Activated CD8-positive, alpha-beta memory T cell treated with anti-CD3 and anti-CD28 coated beads, Interleukin-2, amount 50 U/mL, for 1 hour (primary cell): ENCODE data around the gene MST1.
"Not testable (repeated sequence)": the region's sequence is repeated elsewhere in the genome, so short reads cannot be mapped to it uniquely, and the experiment has no call there.

ENCODE experiments used
- DNase-seq: peaks from one replicate; pipeline ENCODE4 v3.0.0-alpha.2; 2020; ENCODE audit errors: extremely low read depth

The MST1 gene

DNA sequence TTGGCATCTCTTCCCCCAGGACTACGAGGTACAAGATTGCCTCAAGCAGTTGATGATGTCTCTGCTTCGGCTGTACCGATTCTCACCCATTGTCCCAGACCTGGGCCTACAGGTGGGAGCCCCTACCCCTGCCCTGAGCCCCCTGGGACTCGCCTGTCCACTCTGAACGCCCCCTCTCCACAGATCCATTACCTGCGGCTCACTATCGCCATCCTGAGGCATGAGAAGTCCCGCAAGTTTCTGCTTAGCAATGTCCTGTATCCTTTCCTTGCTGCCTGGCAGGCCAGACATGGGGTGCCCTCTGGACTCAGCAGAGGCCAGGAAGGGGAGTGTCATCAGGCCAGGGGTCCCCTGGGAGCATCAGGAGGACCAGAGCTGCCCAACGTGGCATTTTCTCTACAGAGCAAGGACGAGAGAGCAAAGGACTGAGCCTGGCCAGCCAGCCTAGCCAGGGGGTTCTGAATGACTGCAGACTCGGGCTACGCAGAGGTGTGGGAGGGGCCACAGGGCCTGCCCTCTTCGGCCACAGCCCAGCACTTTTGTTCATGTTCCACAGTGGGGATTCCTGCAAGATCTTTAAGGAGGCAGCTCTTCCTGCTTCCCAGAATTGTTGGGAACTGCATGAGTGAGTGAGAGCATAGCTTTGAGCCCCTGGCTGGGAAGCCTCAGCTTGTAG is 11.3 kb upstream of the MST1 start:
- no peak for DNase-seq

DNA sequence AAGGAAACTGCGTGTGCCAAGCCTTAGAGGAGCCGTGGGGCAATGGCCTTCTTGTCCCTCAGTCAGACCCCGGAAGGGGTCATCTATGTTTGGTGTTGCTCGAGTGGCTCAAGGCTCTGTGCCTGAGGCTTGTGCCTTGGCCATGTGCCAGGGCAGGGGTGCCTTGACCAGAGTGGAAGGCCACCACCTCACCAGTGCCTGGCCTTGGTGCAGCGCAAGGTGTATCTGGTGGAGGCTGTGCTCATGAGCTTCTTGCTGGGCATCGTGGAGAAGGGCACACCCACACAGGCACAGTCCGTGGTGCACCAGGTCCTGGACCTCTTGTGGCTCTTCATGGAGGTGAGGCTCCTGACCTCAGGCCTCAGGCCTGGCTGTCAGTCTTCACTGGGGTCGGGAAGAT is 10.7 kb upstream of the MST1 start:
- DNase-seq = no peak

DNA sequence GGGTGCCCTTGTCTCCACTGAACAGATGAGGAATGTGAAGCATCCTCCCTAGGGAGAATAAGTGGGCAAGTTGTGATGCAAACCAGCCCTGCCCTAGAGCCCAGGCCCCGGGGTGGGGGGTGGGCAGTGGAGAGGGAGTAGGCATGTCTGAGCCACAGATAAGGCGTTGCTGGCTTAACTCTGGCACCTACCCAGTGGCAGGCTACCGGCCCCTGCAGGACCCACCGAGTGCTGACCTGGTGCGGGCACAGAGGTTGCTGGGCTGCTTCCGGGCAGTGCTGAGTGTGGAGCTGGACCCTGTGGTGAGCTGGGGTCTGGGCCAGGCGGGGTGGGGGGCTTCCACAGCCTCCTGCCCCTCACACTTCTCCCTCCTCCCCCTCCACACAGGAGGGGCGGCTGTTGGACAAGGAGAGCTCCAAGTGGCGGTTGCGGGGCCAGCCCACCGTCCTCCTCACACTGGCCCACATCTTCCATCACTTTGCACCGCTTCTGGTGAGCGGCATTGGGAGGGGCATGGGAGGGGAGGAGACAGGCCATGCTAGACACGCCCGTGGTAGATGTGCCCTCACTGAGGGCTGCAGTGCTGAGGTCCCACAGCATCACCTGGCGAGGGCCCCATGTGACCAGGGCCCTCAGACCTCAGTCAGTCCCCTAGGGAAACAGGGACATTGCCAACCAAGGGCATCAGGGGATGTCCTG is 10.2 kb upstream of the MST1 start:
- no peak for DNase-seq

DNA sequence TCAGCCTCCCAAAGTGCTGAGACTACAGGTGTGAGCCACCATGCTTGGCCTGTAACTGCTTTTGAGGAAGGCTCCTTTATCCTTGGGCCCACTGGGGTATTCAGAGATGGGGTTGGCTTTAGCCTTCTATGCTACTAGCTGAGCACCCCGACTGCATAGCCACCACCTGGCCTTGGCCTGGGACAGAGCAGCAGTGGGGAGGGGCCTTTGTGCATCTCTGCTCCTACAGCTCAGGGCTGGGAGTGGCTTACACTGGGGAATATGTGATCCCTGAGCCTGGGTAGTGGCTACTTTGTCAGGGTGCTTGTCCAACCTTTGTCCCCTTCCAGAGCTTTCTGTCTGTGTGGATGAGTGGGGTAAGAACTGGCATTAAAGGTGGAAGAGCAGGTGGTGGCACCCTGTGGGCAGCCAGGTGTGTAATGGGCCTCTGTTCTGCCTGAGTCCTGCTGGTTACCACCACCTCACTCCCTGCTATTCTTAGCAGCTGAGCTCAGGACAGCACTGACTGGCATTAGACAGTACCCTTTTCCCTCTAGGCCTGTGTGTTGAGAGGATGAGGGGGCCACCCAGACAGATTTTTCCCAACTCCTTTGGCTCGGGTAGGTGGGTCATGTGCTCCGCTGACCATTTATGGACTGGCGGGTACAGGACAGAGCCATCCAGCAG is 6.2 kb upstream of the MST1 start:
- DNase-seq = not testable (repeated sequence)

DNA sequence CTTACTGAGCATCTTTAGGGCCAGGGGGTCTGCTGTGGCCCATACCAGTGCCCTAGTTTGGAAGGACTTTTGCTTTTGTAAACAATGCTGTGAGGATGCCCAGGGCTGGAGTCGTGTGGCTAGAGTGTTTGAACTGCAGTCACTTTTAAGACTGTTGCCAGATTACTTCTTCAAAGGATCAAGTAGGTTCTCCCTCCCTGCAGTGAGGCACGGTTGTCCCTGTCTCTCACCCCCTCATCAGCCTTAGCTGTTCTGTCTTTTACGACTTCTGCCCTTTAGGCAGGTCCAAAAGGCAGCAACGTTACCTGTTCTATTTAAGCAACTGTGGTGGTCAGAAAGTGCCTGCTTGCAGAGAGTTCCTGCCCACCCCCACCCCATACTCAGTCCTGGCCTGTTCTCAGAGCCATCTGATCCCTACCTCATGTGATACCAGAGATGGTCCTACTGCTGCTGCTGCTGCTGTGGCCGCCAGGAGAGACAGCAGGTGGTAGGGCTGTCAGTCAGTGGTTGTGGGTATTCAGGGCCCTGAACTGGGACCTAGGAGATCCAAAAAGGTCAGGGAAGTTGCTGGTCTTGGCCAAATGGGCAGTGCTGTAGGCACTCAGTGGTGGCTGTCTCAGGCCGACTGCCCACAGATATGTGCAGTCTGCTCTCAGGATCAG is 5.3 kb upstream of the MST1 start:
- DNase-seq = not testable (repeated sequence)

DNA sequence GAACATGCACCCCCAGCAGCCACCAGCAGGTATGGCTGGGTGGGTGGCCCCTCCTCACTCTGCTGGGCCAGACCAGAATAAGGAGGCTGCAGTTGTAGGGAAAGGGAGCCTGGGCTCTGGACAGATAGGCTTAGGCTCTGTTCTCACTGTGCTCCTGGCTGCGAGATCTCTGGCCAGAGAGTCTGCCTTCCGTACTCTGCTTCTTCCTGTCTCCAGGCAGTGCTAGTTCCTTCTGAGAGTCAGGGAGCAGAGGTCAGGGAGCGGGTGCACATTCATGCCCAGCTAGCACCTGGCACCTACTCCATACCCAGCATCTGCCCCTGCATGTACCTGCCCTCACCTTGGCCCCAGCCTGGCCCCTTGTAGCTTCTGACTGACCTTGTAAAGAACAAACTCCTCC is 2.2 kb upstream of the MST1 start:
- DNase-seq = not testable (repeated sequence)

DNA sequence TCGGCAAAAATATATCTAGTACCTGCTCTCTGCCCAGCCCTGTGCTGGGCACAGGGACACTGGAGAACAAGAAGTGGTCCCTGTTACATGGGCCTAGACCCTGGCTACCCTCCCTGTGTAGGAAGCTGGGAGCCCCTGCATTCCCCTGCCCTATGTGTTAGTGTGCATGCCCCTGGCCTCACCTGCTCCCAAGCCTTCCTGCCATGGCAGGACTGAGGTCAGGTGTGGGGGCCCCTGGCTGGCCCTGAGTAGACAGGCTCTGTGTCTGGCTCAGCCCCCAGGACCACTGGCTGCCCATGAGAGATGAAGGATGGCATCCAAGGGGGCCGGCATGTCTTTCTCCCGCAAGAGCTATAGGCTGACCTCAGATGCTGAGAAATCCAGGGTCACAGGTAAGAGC is 1.6 kb upstream of the MST1 start:
- DNase-seq = not testable (repeated sequence)

DNA sequence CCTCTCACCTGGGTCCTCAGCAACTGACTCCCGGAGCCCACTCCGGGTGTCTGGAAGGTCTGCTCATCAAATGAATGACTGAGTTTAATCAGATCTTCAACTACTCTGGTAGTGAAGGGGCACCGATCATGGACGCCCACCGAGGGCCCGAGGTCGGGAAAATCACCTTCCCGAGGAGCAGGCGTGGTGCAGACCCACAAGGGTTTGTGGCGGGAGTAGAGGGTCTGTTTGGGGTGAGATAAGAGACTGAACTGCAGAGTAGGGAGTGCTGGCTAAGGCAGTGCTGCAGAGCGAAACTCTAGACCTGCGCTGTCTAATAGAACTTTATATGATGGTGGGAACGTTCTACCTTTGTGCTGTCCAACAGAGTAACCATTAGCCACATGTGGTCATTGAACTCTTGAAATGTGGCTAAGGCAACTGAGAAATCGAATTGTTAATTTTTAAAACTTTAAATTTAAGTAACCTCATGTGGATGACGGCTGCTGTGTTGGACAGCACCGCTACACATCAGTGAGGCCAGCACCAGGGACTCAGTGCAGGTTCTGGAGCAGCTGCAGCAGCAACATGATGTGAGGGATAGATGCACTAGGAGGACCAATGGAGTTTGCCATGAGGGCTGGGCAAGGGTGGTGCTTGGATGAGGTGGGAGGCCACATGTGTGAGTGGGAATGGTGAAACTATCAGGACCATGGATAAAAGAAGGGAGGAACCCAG is 792 bp upstream of the MST1 start:
- DNase-seq = not testable (repeated sequence)

DNA sequence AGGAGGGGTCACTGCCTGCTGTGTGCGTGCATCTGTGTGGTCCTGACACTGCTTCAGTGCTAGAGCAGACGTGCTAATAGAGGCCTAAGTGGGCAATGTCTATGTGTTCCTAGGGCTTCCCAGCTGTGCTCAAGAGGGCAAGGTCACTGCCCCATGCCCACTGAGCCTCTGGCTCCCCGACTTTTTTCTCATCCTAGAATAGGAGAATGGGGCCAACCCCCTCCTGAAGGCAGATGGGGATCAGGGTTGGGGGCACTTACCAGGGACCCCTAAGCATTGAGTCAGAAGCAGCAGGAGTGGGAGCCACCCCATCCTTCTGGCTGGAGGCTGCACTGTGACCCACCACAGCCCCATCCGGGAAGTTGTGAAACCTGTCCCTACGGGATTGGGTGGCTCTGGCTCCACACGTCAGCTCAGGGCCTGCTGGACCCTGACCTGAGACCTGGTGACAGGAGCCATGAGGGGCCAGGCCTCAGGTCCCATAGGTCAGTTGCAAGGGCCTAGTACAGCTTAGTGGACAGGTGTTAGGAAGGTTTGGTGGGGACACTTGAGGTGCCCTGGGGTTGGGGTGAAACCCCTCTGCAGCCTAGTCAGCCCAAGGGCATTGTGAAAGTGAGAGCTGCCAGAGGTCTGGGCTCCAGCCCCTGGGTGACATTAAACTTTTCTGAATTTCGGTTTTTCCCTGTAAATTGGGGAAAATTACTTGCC is 782 bp downstream of the MST1 start:
- DNase-seq = not testable (repeated sequence)

DNA sequence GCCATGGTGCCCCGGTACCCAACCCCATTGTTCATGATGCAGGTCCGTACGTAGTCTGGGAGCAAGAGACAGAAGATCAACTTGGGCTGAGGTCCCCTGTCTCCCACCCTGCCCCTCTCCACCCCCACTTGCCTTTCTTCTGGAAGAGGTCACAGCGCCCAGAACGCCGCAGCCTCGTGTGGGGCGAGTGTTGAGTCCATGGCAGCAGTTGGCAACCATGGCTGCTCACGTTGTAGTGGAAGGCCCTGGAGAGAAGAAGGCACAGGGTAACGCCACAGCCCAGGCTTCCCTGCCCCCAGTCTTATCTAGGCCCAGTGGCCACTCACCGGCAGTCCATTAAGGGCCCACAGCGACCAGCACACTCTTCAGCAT is 1.9 kb downstream of the MST1 start:
- DNase-seq = not testable (repeated sequence)

DNA sequence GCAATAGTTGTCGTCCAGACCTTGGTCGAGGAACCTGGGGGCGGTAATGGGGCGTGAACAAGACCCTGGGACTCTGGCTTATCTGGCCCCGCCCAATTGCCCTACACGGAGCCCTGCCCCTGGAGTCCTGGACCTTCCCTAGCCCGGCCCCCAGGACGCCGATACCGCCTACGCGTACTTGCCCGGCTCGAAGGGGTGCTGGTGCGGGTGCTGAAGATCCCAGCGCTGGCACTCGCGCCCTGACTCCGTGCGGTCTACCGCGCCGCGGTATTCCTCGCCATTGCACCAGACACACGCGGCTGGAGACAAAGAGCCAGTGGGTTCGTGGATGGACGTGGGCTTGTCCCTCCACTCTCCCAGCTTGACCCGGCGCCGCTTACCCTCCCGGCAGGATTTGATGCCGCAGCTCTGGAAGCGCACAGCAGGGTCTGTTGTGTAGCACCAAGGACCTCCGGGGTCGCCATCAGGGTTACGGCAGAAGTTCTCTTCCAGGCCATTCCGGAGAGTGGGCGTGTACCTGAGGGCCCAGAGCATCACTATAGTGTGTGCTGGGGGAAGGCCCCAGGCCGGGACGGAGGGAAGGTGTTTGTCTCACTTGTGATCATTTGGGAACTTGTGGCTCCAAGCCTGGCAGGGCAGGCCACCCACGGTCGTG is 2.4 kb downstream of the MST1 start:
- DNase-seq = not testable (repeated sequence)

DNA sequence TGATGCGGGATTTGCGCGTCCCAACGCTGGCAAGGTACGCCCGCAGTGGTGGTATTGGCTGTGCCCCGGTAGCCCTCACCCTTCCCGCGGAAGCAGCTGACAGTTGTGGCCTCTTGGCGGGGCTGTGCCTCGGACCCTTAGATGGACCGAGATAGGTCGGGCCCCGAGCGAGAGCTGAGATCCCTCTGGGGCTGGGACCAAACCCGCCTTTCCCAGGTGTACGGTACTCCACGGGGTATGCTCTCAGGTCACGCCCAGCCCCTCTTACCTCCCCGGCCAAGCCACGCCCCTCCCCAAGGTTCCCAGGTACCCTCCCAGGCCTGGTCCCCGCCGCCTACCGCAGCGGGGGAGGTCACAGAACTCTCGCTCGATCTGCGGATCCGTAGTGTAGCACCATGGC is 2.9 kb downstream of the MST1 start:
- not testable (repeated sequence) for DNase-seq

DNA sequence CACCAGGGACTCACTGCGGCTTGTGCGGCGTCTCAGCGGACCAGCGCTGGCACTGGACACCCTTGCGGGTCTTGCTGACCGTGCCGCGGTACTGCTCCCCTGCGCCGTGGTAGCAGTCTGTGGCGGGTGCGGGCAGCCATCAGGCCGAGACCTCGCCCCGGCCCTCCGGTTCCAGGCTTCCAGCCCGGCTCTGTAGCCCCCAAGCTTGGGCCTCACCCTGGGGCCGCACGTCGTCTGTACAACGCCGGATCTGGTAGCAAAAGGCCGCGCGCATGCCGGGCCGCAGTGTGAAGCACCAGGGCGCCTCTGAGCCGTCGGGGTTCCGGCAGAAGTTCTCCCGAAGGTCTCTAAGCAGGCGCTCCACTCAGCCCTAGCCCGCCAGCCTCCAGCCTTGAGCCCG is 3.4 kb downstream of the MST1 start:
- not testable (repeated sequence) for DNase-seq

DNA sequence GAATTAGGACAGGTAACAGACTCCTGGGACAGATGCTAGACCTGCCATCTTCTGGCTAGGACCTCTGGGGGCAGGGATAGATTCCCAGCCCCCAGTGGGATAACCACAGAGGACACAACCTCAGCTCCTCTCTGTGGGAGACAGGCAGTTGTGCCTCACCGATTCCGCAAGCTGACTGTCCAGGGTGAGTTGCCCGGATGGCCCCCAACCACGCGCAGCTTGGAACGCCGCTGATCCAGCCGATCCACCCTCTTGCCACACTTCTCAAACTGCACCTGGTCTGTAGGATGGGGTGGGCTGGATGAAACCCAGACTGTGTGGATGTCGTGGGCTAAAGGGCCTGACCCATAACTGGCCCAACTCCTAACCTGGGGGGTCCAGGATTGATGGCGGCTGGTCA is 4.2 kb downstream of the MST1 start:
- DNase-seq = not testable (repeated sequence)

DNA sequence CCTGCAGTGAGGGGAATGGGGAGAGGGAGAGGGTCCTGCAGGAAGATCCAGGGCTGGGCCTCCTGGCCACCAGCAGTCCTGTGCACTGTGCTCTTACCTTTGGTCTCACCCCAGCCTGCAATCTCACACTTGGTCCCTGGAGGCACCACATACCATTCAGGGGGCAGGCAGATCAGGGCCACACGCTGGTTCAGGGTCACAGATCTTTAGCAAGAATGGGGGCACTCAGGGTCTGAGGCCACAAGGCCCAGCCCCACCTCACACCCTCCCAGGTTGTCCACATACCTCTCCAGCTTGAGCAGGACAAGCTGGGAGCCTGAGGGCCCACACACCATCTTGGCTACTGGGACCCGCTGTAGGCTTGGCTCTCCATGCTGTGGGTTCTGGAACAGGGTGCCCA is 4.8 kb downstream of the MST1 start:
- not testable (repeated sequence) for DNase-seq

DNA sequence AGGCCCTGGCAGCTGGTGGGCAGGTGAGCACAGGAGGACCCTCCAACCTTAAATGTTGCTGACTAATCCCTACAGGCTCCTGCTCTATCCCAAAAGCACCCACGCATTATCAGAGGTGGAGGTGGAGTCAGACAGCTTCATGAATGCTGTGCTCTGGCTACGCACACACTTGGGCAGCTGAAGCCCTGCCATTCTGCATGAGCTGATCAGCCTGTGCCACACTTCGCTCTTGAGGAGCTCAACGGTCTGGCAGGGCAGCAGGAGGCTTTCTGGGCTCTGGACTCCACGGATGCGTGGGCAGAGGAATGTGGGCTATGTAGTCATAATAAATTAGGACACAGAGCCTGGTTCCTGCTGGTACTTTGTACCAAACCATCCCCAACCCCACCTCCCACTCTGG is 6.1 kb downstream of the MST1 start:
- DNase-seq = no peak

DNA sequence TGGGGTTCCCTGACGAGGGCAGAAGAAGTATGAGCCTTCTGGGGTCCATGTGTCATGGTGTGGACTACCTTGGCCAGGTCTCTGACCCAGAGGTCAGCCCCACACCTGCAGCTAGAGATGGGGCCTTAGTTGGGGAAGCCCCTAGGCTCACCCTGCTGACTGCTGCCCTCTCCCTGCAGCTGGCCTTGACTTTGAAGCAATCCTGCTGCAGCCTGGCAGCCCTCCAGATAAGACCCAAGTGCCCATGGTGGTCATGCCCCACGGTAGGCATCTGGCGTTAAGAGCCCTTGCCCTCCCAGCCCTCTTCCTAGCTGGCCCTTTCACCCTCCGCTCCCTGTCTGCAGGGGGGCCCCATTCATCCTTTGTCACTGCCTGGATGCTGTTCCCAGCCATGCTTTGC is 7.7 kb downstream of the MST1 start:
- no peak for DNase-seq

DNA sequence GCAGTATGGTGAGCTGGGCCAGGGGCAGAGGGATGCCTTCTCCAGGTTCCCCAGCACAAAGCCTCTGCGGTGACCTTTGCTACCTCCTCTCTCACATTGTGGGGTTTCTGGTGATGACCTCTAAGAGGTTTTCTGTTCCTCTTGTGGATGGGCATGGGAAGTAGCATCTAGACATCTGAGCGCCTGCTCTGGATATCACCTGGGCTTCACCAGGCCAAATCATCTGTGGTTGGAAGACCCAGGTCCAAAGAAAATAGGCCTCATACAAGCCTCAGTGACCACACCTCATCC is 8.1 kb downstream of the MST1 start:
- DNase-seq = no peak

DNA sequence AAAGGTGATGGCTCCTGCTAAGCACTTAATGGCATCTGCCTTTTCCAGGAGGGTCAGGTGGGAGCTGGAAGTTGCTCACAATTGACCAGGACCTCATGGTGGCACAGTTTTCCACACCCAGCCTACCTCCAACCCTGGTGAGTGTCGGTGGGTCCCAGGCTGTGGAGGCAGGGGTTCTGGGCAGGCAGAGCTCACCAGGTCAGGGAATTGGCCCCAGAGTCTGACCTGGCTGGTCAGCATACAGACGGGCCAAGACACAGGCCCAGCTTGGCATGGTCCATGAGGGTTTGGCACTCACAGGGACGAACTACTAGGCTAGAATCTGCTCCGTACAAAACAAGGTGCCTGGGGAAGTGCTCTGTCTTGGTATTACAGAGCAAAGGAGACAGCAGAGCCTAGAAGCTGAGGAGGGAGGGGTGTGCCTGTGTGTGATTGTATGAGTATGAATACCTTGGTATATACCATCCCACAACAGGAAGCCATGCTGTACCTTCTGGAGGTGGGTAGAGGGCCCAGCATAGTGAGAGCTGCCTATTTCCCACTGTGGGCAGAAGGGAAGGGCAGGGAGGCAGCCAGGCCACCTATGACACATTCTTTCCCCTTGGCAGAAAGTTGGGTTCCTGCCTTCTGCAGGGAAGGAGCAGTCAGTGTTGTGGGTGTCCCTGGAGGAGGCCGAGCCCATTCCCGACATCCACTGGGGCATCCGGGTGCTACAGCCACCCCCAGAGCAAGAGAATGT is 8.6 kb downstream of the MST1 start:
- DNase-seq = no peak

DNA sequence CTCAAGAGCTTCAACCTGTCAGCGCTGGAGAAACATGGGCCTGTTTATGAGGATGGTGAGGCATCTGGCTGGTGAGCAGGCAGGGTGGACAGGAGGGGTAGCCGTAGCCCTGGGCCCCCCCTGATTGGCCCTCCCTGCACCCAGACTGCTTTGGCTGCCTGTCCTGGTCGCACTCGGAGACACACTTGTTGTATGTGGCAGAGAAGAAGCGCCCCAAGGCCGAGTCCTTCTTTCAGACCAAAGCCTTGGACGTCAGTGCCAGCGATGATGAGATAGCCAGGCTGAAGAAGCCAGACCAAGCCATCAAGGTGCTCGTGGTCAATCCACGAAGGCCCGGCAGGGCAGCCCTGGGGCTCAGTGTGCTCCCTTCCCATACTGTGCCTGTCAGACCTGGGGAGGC is 13.4 kb downstream of the MST1 start:
- no peak for DNase-seq
